Panc1 (cell line): ENCODE results near the gene KIR3DL2. TPM values are rescaled to one million over a fixed set of nuclear protein-coding genes. Genes with fewer than 3 reads are reported as not detected.

Experiments
- ATAC-seq: fragments of 200-7000 bp; cut with Tn5 transposase; 2 replicates; pipeline ENCODE4 v1.9.1; 2020; ENCODE audit warnings: mild to moderate bottlenecking, moderate library complexity
- BruUV-seq: library from RNA; stranded (reverse); fragments of 400-500 nt; replicated peaks from 2 replicates; lab custom pipeline; 2021; lab: Mats Ljungman, UMichigan
- CTCF ChIA-PET: fragments of 300-600 bp; sonication (Branson Sonifier 250); formaldehyde crosslinking; loops from one replicate; lab custom pipeline; 2022; ENCODE audit warnings: antibody characterized with exemption; lab: Charles Lee
- POLR2A ChIA-PET: fragments of 300-600 bp; sonication (Branson Sonifier 250); formaldehyde crosslinking; loops from one replicate; lab custom pipeline; 2022; ENCODE audit warnings: antibody characterized with exemption; lab: Charles Lee
- DNase-seq: peaks from one replicate; pipeline ENCODE4 v3.0.0-alpha.2; 2010; ENCODE audit warnings: low read depth, low spot score
- H3K27ac ChIP-seq: 2 replicates; pipeline ENCODE4 v1.5.1; 2011; ENCODE audit warnings: mild to moderate bottlenecking, low read length, inconsistent platforms
- H3K27me3 ChIP-seq: fragments of 200-500 bp; sonication (Bioruptor generic); 2 replicates; pipeline ENCODE4 v1.6.0; 2014; ENCODE audit warnings: low read length, inconsistent platforms; ENCODE audit not compliant: control insufficient read depth, insufficient read depth
- H3K36me3 ChIP-seq: fragments of 200-500 bp; sonication (Bioruptor generic); 2 replicates; pipeline ENCODE4 v1.5.1; 2014; ENCODE audit warnings: inconsistent platforms, mild to moderate bottlenecking, low read length, moderate library complexity; ENCODE audit not compliant: control insufficient read depth, insufficient read depth
- H3K4me1 ChIP-seq: 2 replicates; pipeline ENCODE4 v1.5.1; 2011; ENCODE audit warnings: inconsistent platforms, mild to moderate bottlenecking, low read length, moderate library complexity; ENCODE audit not compliant: control insufficient read depth, insufficient read depth
- H3K4me3 ChIP-seq, 2 experiments: 2 replicates each; pipeline ENCODE4 v1.5.1; 2011 to 2012; ENCODE audit warnings: low read depth in 2 of 2, low read length in 2 of 2, mild to moderate bottlenecking in 2 of 2, inconsistent platforms in 1 of 2, moderate library complexity in 1 of 2
- H3K9me3 ChIP-seq: fragments of 200-500 bp; sonication (Bioruptor generic); 2 replicates; pipeline ENCODE4 v1.5.1; 2014; ENCODE audit warnings: low read depth, mild to moderate bottlenecking, inconsistent platforms, low read length, moderate library complexity; ENCODE audit not compliant: control insufficient read depth, insufficient read depth
- CTCF ChIP-seq: fragments of 450-650 bp; IDR thresholded peaks from 2 replicates; pipeline ENCODE4 v1.5.1; 2017; ENCODE audit warnings: mild to moderate bottlenecking
- POLR2AphosphoS5 ChIP-seq: IDR thresholded peaks from 2 replicates; pipeline ENCODE4 v1.6.1; 2012; ENCODE audit warnings: mild to moderate bottlenecking, low read depth, low read length, moderate library complexity
- REST ChIP-seq, 2 experiments: IDR thresholded peaks; 2 replicates each; pipeline ENCODE4 v1.6.1; 2011 to 2012; ENCODE audit warnings: low read depth in 2 of 2, control low read depth in 1 of 2, low read length in 1 of 2, mild to moderate bottlenecking in 1 of 2, moderate library complexity in 1 of 2; ENCODE audit not compliant: insufficient read depth in 1 of 2
- SIN3A ChIP-seq: IDR thresholded peaks from 2 replicates; pipeline ENCODE4 v1.6.1; 2012; ENCODE audit warnings: low read depth, mild to moderate bottlenecking, low read length, moderate library complexity, borderline replicate concordance; ENCODE audit not compliant: insufficient read depth
- TCF7L2 ChIP-seq: IDR thresholded peaks from 2 replicates; pipeline ENCODE4 v1.6.1; 2011; ENCODE audit warnings: mild to moderate bottlenecking, low read depth, low read length, inconsistent platforms
- in situ Hi-C: cut with HindIII; loops from 2 replicates; pipeline ENCODE4 v1.10.0; 2016; ENCODE audit warnings: low sequenced_read_pairs, low pct_unique_long_range_greater_than_20kb
- intact Hi-C: fragments of 100-400 bp; cut with micrococcal nuclease; formaldehyde crosslinking; loops from one replicate; pipeline ENCODE4 v1.10.0; 2022; ENCODE audit not compliant: unreplicated experiment
- total RNA-seq: library from RNA; stranded (reverse); gene quantifications from one replicate; pipeline ENCODE4 v1.2.1, GENCODE V29; 2021; ENCODE audit not compliant: unreplicated experiment

The KIR3DL2 gene
- total RNA-seq, 1 experiment from 2014 or later, result not detected

GRCh38 chr19:54804571-54804970, 45.7 kb upstream of the KIR3DL2 start:
- H3K27me3 ChIP-seq, result peaks cover 7% of the 10 kb centered on the region
- intact Hi-C loops, result no loop called here
- no peak overlapping the region for H3K27ac ChIP-seq
- no TSS peak for BruUV-seq
- in situ Hi-C loops, result no loop called here
- H3K9me3 ChIP-seq, result no peaks in the 10 kb centered on the region
- H3K36me3 ChIP-seq, result no peaks in the 10 kb centered on the region
- no peaks in the 10 kb centered on the region for H3K4me1 ChIP-seq
- ATAC-seq (no peak), DNase-seq (no peak)
- ChIA-PET CTCF (no interaction called here), POLR2A (no interaction called here)
- no peak for TF ChIP-seq SIN3A
- TF ChIP-seq REST (IDR thresholded peaks at IDR 0.05; ENCODE audit: insufficient read depth in 1 of 2, low read depth in 2 of 2, low read length in 1 of 2), result no peak
- no peak for TF ChIP-seq CTCF
- TF ChIP-seq POLR2AphosphoS5, result no peak
- no peak for TF ChIP-seq TCF7L2
- H3K4me3 ChIP-seq, result no peak overlapping the region

- no peak for TF ChIP-seq REST (IDR thresholded peaks at IDR 0.05; ENCODE audit: insufficient read depth in 1 of 2, low read depth in 2 of 2, low read length in 1 of 2)
- no peak for TF ChIP-seq SIN3A
- no peak for TF ChIP-seq TCF7L2
- no peak for TF ChIP-seq CTCF
- TF ChIP-seq POLR2AphosphoS5, result no peak
- in situ Hi-C loops (no loop called here), intact Hi-C loops (no loop called here)
- H3K36me3 ChIP-seq, result no peaks in the 10 kb centered on the region
- no peak overlapping the region for H3K4me3 ChIP-seq
- no peak for ATAC-seq
- H3K27me3 ChIP-seq, result peaks cover 8% of the 10 kb centered on the region
- H3K9me3 ChIP-seq, result no peaks in the 10 kb centered on the region
- DNase-seq, result no peak
- ChIA-PET POLR2A (no interaction called here), CTCF (no interaction called here)
- H3K4me1 ChIP-seq, result no peaks in the 10 kb centered on the region
- BruUV-seq, result no TSS peak
- no peak overlapping the region for H3K27ac ChIP-seq
These were observed 44.4 kb upstream of the KIR3DL2 start for GRCh38 chr19:54805665-54806515.
